Activated T-cell treated with anti-CD3 and anti-CD28 coated beads, Interleukin-2, amount 50 U/mL, for 4 hours (primary cell): Measurements from ENCODE around the gene MTX1. TPM values are rescaled to one million over a fixed set of nuclear protein-coding genes. Genes with fewer than 3 reads are reported as not detected.
"Not testable (repeated sequence)": the region's sequence is repeated elsewhere in the genome, so short reads cannot be mapped to it uniquely, and the experiment has no call there.

Source experiments
- ATAC-seq, 2 donors: fragments of 200-7000 bp; cut with Tn5 transposase; one replicate each; pipeline ENCODE4 v1.10.0; 2021
- DNase-seq: peaks from one replicate; pipeline ENCODE4 v3.0.0-alpha.2; 2020
- H3K27me3 Mint-ChIP-seq: one replicate; pipeline ENCODE4 v1.8.0; 2021; ENCODE audit warnings: low read depth, mixed read lengths
- H3K36me3 Mint-ChIP-seq: one replicate; pipeline ENCODE4 v1.8.0; 2022; ENCODE audit warnings: mixed read lengths; ENCODE audit not compliant: insufficient read depth
- H3K4me1 Mint-ChIP-seq: one replicate; pipeline ENCODE4 v1.8.0; 2021; ENCODE audit warnings: low read depth, mixed read lengths
- H3K4me3 Mint-ChIP-seq: one replicate; pipeline ENCODE4 v1.8.0; 2021; ENCODE audit warnings: mild to moderate bottlenecking, moderate library complexity, mixed read lengths
- H3K9me3 Mint-ChIP-seq: one replicate; pipeline ENCODE4 v1.8.0; 2021; ENCODE audit warnings: mixed read lengths
- total RNA-seq, 3 donors: library from RNA; stranded (reverse); gene quantifications; one replicate each; pipeline ENCODE4 v1.2.1, GENCODE V29; 2021

Gene MTX1
- total RNA-seq = 10 to 100 TPM; 77.4 to 88.6 (median 77.7) TPM

- Mint-ChIP-seq H3K4me1 (peaks cover 24% of the 10 kb centered on the region), H3K27me3 (no peaks in the 10 kb centered on the region), H3K4me3 (peak within 1 kb of the TSS; percentile 91), H3K9me3 (no peaks in the 10 kb centered on the region), H3K36me3 (peaks cover 8% of the 10 kb centered on the region)
- ATAC-seq = peak; percentile 89 to 92
- DNase-seq = peak; percentile 82
Measured at GRCh38 chr1:155208541-155209311, at the start of gene MTX1. TSS of gene MTX1 (plus strand) at chr1:155208695. CDS start at chr1:155208805, 110 bp downstream.

- H3K4me3 Mint-ChIP-seq = no peak overlapping the region
- no peak for DNase-seq
- no peaks in the 10 kb centered on the region for H3K36me3 Mint-ChIP-seq
- H3K27me3 Mint-ChIP-seq = no peaks in the 10 kb centered on the region
- ATAC-seq = no peak
- no peaks in the 10 kb centered on the region for H3K9me3 Mint-ChIP-seq
- no peaks in the 10 kb centered on the region for H3K4me1 Mint-ChIP-seq
Measured at GRCh38 chr1:155158991-155159390, 49.5 kb upstream of the MTX1 start.

GRCh38 chr1:155160128-155160527, 48.4 kb upstream of the MTX1 start:
- Mint-ChIP-seq H3K4me1 (no peaks in the 10 kb centered on the region), H3K9me3 (no peaks in the 10 kb centered on the region)

GRCh38 chr1:155162631-155163030, 45.9 kb upstream of the MTX1 start:
- DNase-seq, H3K9me3 Mint-ChIP-seq, H3K27me3 Mint-ChIP-seq: not testable (repeated sequence)

More at GRCh38 chr1:155160128-155160527, 48.4 kb upstream of the MTX1 start:
- H3K36me3 Mint-ChIP-seq = no peaks in the 10 kb centered on the region
- H3K27me3 Mint-ChIP-seq = no peaks in the 10 kb centered on the region
- DNase-seq (no peak), ATAC-seq (no peak)
- no peak overlapping the region for H3K4me3 Mint-ChIP-seq

GRCh38 chr1:155163785-155164184, 44.7 kb upstream of the MTX1 start:
- peaks cover 12% of the 10 kb centered on the region for H3K4me1 Mint-ChIP-seq
- H3K9me3 Mint-ChIP-seq, DNase-seq, H3K4me3 Mint-ChIP-seq, H3K27me3 Mint-ChIP-seq, ATAC-seq, H3K36me3 Mint-ChIP-seq: not testable (repeated sequence)

More at GRCh38 chr1:155162631-155163030, 45.9 kb upstream of the MTX1 start:
- H3K4me3 Mint-ChIP-seq, H3K36me3 Mint-ChIP-seq, ATAC-seq, H3K4me1 Mint-ChIP-seq: not testable (repeated sequence)

- not testable (repeated sequence) for H3K4me3 Mint-ChIP-seq, H3K9me3 Mint-ChIP-seq, H3K36me3 Mint-ChIP-seq, ATAC-seq, H3K27me3 Mint-ChIP-seq, DNase-seq
- peaks cover 15% of the 10 kb centered on the region for H3K4me1 Mint-ChIP-seq
Measured at GRCh38 chr1:155164625-155165024, 43.9 kb upstream of the MTX1 start.

- DNase-seq (no peak), ATAC-seq (no peak)
- Mint-ChIP-seq H3K4me3 (no peak overlapping the region), H3K36me3 (peaks cover 14% of the 10 kb centered on the region), H3K9me3 (no peaks in the 10 kb centered on the region), H3K27me3 (peaks cover 3% of the 10 kb centered on the region), H3K4me1 (peaks cover 18% of the 10 kb centered on the region)
Measured at GRCh38 chr1:155166051-155166470, 42.4 kb upstream of the MTX1 start.

- no peak overlapping the region for H3K4me3 Mint-ChIP-seq
- ATAC-seq (no peak), DNase-seq (no peak)
- no peaks in the 10 kb centered on the region for H3K9me3 Mint-ChIP-seq
- peaks cover 14% of the 10 kb centered on the region for H3K36me3 Mint-ChIP-seq
- peaks cover 3% of the 10 kb centered on the region for H3K27me3 Mint-ChIP-seq
- peaks cover 23% of the 10 kb centered on the region for H3K4me1 Mint-ChIP-seq
Measured at GRCh38 chr1:155166471-155167165, 41.9 kb upstream of the MTX1 start.

- DNase-seq (peak; percentile 86), ATAC-seq (peak; percentile 78 to 79)
- H3K4me3 Mint-ChIP-seq = peak overlapping the region; percentile 48
- no peaks in the 10 kb centered on the region for H3K9me3 Mint-ChIP-seq
- peaks cover 14% of the 10 kb centered on the region for H3K36me3 Mint-ChIP-seq
- H3K27me3 Mint-ChIP-seq = peaks cover 3% of the 10 kb centered on the region
- H3K4me1 Mint-ChIP-seq = peaks cover 31% of the 10 kb centered on the region
Measured at GRCh38 chr1:155167166-155168104, 41.1 kb upstream of the MTX1 start.

GRCh38 chr1:155168105-155168445, 40.4 kb upstream of the MTX1 start:
- H3K4me3 Mint-ChIP-seq = peak overlapping the region; percentile 48
- not testable (repeated sequence) for H3K9me3 Mint-ChIP-seq, H3K27me3 Mint-ChIP-seq, DNase-seq, ATAC-seq
- peaks cover 14% of the 10 kb centered on the region for H3K36me3 Mint-ChIP-seq
- H3K4me1 Mint-ChIP-seq = peaks cover 33% of the 10 kb centered on the region

- DNase-seq (no peak), ATAC-seq (no peak)
- H3K9me3 Mint-ChIP-seq = no peaks in the 10 kb centered on the region
- H3K27me3 Mint-ChIP-seq = peaks cover 3% of the 10 kb centered on the region
- no peak overlapping the region for H3K4me3 Mint-ChIP-seq
- peaks cover 14% of the 10 kb centered on the region for H3K36me3 Mint-ChIP-seq
- H3K4me1 Mint-ChIP-seq = peaks cover 38% of the 10 kb centered on the region
Measured at GRCh38 chr1:155168456-155169210, 39.9 kb upstream of the MTX1 start.

GRCh38 chr1:155169541-155169940, 39.0 kb upstream of the MTX1 start:
- H3K9me3 Mint-ChIP-seq = no peaks in the 10 kb centered on the region
- H3K4me1 Mint-ChIP-seq = peaks cover 42% of the 10 kb centered on the region
- no peak for ATAC-seq
- peaks cover 14% of the 10 kb centered on the region for H3K36me3 Mint-ChIP-seq
- DNase-seq = no peak
- H3K27me3 Mint-ChIP-seq = peaks cover 3% of the 10 kb centered on the region
- no peak overlapping the region for H3K4me3 Mint-ChIP-seq

- Mint-ChIP-seq H3K4me3 (peak overlapping the region; percentile 31), H3K36me3 (peaks cover 14% of the 10 kb centered on the region), H3K9me3 (no peaks in the 10 kb centered on the region), H3K27me3 (peaks cover 3% of the 10 kb centered on the region), H3K4me1 (peaks cover 48% of the 10 kb centered on the region)
- no peak for DNase-seq
- no peak for ATAC-seq
Measured at GRCh38 chr1:155170101-155170785, 38.3 kb upstream of the MTX1 start.
